Endothelial cell of umbilical vein (primary cell): Measurements from ENCODE around the gene KCNN3.
"Not testable (repeated sequence)": the region's sequence is repeated elsewhere in the genome, so short reads cannot be mapped to it uniquely, and the experiment has no call there.

ENCODE experiments used
- EZH2 ChIP-seq: IDR thresholded peaks from 2 replicates; pipeline ENCODE4 v1.6.1; 2012; ENCODE audit warnings: borderline replicate concordance, low read depth, mild to moderate bottlenecking, moderate library complexity, low read length, inconsistent platforms; ENCODE audit not compliant: severe bottlenecking
- JUN ChIP-seq: IDR thresholded peaks from 2 replicates; pipeline ENCODE4 v1.6.1; 2011; ENCODE audit warnings: borderline replicate concordance, low read depth; ENCODE audit not compliant: insufficient read length, insufficient read depth
- TF ChIP-seq, protein P1 (sequence below), 2 donors: IDR thresholded peaks; 1 replicate in 1 of 2; 2 replicates in 1 of 2; pipeline ENCODE4 v1.5.1; 2011; ENCODE audit warnings: low read length in 2 of 2, mild to moderate bottlenecking in 2 of 2, moderate library complexity in 2 of 2, control low read depth in 1 of 2, inconsistent platforms in 1 of 2, low read depth in 1 of 2; ENCODE audit not compliant: insufficient read depth in 1 of 2; ENCODE audit errors: extremely low read depth in 1 of 2
- TF ChIP-seq, protein P2 (sequence below): IDR thresholded peaks from 2 replicates; pipeline ENCODE4 v1.6.1; 2011; ENCODE audit not compliant: insufficient read depth, insufficient read length

DNA sequence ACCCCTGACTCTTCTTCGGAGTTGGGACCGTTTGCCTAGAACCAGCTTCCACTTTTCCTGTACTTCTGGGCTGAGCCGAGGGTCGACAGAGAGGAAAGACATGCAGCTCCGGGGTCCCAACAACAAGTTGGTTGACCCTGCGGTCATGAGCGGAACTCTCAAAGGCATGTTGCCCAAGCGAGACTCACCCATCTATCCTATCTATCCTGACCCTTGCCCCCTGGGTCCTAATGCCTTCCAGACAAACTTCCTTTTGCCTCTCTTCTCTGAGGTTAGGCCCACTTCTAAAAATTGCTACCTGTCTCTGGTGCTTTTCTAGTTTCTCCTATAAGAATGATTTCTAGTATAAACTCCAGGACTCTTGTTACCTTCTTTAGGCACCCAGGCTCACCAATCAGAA lies 197.8 kb downstream of the KCNN3 start:
- TF ChIP-seq, protein P1, sequence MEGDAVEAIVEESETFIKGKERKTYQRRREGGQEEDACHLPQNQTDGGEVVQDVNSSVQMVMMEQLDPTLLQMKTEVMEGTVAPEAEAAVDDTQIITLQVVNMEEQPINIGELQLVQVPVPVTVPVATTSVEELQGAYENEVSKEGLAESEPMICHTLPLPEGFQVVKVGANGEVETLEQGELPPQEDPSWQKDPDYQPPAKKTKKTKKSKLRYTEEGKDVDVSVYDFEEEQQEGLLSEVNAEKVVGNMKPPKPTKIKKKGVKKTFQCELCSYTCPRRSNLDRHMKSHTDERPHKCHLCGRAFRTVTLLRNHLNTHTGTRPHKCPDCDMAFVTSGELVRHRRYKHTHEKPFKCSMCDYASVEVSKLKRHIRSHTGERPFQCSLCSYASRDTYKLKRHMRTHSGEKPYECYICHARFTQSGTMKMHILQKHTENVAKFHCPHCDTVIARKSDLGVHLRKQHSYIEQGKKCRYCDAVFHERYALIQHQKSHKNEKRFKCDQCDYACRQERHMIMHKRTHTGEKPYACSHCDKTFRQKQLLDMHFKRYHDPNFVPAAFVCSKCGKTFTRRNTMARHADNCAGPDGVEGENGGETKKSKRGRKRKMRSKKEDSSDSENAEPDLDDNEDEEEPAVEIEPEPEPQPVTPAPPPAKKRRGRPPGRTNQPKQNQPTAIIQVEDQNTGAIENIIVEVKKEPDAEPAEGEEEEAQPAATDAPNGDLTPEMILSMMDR (IDR thresholded peaks at IDR 0.05; ENCODE audit: extremely low read depth in 1 of 2, insufficient read depth in 1 of 2, low read depth in 1 of 2, low read length in 2 of 2), result not testable (repeated sequence)
- TF ChIP-seq, protein P2, sequence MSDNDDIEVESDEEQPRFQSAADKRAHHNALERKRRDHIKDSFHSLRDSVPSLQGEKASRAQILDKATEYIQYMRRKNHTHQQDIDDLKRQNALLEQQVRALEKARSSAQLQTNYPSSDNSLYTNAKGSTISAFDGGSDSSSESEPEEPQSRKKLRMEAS, result not testable (repeated sequence)
- TF ChIP-seq EZH2, JUN: not testable (repeated sequence)
